GM19238 (cell line): Measurements from ENCODE around the gene NRDC.
"Not testable (repeated sequence)": the region's sequence is repeated elsewhere in the genome, so short reads cannot be mapped to it uniquely, and the experiment has no call there.

Source experiments
- DNase-seq: peaks from one replicate; pipeline ENCODE4 v3.0.0; 2011; ENCODE audit warnings: low spot score; ENCODE audit not compliant: insufficient read length

NRDC gene

GRCh38 chr1:51847294-51847920 lies 31.1 kb downstream of the NRDC start:
- no peak for DNase-seq

GRCh38 chr1:51843948-51844347 lies 34.6 kb downstream of the NRDC start:
- DNase-seq: peak; percentile 13

GRCh38 chr1:51842261-51842660 lies 36.3 kb downstream of the NRDC start:
- DNase-seq: no peak

- no peak for DNase-seq
These were observed 37.6 kb downstream of the NRDC start for GRCh38 chr1:51840743-51841461.

GRCh38 chr1:51840182-51840581 lies 38.3 kb downstream of the NRDC start:
- no peak for DNase-seq

GRCh38 chr1:51839094-51839493 lies 39.4 kb downstream of the NRDC start:
- DNase-seq: no peak

GRCh38 chr1:51837243-51837642 lies 41.3 kb downstream of the NRDC start:
- no peak for DNase-seq

- no peak for DNase-seq
These were observed 44.8 kb downstream of the NRDC start for GRCh38 chr1:51833700-51834099.

GRCh38 chr1:51829058-51829457 lies 49.5 kb downstream of the NRDC start:
- DNase-seq: no peak

- no peak for DNase-seq
These were observed 58.7 kb downstream of the NRDC start for GRCh38 chr1:51819810-51820209.

- DNase-seq: not testable (repeated sequence)
These were observed 59.5 kb downstream of the NRDC start for GRCh38 chr1:51819021-51819420.

GRCh38 chr1:51818487-51818886 lies 60.0 kb downstream of the NRDC start:
- DNase-seq: no peak

GRCh38 chr1:51814513-51814912 lies 64.0 kb downstream of the NRDC start:
- no peak for DNase-seq

- no peak for DNase-seq
These were observed 79.2 kb downstream of the NRDC start for GRCh38 chr1:51799372-51799771.

- DNase-seq: no peak
These were observed 83.7 kb downstream of the NRDC start for GRCh38 chr1:51794868-51795267.

GRCh38 chr1:51794260-51794659 lies 84.3 kb downstream of the NRDC start:
- no peak for DNase-seq

- no peak for DNase-seq
These were observed 85.7 kb downstream of the NRDC start for GRCh38 chr1:51792864-51793263.

- DNase-seq: no peak
These were observed 86.6 kb downstream of the NRDC start for GRCh38 chr1:51791888-51792287.

GRCh38 chr1:51790385-51790784 lies 88.1 kb downstream of the NRDC start:
- no peak for DNase-seq

GRCh38 chr1:51789342-51789741 lies 89.2 kb downstream of the NRDC start:
- no peak for DNase-seq

- no peak for DNase-seq
These were observed 89.6 kb downstream of the NRDC start for GRCh38 chr1:51788938-51789337.

- DNase-seq: no peak
These were observed 93.5 kb downstream of the NRDC start for GRCh38 chr1:51784997-51785421.

- DNase-seq: no peak
These were observed 97.6 kb downstream of the NRDC start for GRCh38 chr1:51780927-51781326.
